NT2/D1 (cell line): ENCODE data around the gene SARNP.

Experiments used
- SUZ12 ChIP-seq: IDR thresholded peaks from 2 replicates; pipeline ENCODE4 v1.6.1; 2011; ENCODE audit not compliant: insufficient read length, insufficient read depth; ENCODE audit errors: extremely low read depth
- YY1 ChIP-seq: IDR thresholded peaks from 2 replicates; pipeline ENCODE4 v1.6.1; 2011; ENCODE audit not compliant: insufficient read length, insufficient read depth

- TF ChIP-seq YY1 (no peak), SUZ12 (no peak)
Observed at GRCh38 chr12:55736780-55737580, 80.5 kb downstream of the SARNP start.
